ENCODE measurements around the gene MRPL58. TPM values are rescaled to one million over a fixed set of nuclear protein-coding genes. Genes with fewer than 3 reads are reported as not detected.
A peak's percentile ranks its signal among the peaks of the same experiment; 100 is the strongest.
"Not testable (repeated sequence)": the region's sequence is repeated elsewhere in the genome, so short reads cannot be mapped to it uniquely, and the experiment has no call there.

The MRPL58 gene
- total and polyA plus RNA-seq, 4 donors: 14.7 to 55.5 (median 35.7) TPM

GRCh38 chr17:75039238-75039637 is 26.8 kb downstream of the MRPL58 start:
- Histone ChIP-seq H3K4me1 (ENCODE audit: control insufficient read depth in 5 of 5, insufficient read depth in 5 of 5, low read length in 5 of 5) (peaks cover 0 to 6% (median 0%) of the 10 kb centered on the region in 5 donors), H3K9ac (ENCODE audit: insufficient read depth in 1 of 2, low read length in 2 of 2) (no peak overlapping the region), H3K27ac (ENCODE audit: low read depth in 1 of 2, low read length in 1 of 2) (no peak overlapping the region), H3K27me3 (ENCODE audit: control insufficient read depth in 3 of 3, insufficient read depth in 3 of 3, low read length in 2 of 3) (no peaks in the 10 kb centered on the region), H3K9me3 (ENCODE audit: control insufficient read depth in 4 of 4, insufficient read depth in 3 of 4, low read length in 3 of 4) (no peaks in the 10 kb centered on the region), H3K4me3 (no peak overlapping the region), H3K36me3 (ENCODE audit: control insufficient read depth in 4 of 4, insufficient read depth in 4 of 4, low read length in 4 of 4) (peaks cover 19 to 29% (median 24%) of the 10 kb centered on the region in 4 donors)
- TF ChIP-seq, protein P1, sequence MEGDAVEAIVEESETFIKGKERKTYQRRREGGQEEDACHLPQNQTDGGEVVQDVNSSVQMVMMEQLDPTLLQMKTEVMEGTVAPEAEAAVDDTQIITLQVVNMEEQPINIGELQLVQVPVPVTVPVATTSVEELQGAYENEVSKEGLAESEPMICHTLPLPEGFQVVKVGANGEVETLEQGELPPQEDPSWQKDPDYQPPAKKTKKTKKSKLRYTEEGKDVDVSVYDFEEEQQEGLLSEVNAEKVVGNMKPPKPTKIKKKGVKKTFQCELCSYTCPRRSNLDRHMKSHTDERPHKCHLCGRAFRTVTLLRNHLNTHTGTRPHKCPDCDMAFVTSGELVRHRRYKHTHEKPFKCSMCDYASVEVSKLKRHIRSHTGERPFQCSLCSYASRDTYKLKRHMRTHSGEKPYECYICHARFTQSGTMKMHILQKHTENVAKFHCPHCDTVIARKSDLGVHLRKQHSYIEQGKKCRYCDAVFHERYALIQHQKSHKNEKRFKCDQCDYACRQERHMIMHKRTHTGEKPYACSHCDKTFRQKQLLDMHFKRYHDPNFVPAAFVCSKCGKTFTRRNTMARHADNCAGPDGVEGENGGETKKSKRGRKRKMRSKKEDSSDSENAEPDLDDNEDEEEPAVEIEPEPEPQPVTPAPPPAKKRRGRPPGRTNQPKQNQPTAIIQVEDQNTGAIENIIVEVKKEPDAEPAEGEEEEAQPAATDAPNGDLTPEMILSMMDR (IDR thresholded peaks at IDR 0.05; ENCODE audit: control extremely low read depth, extremely low read depth): no peak
- 39 to 72% methylated on average over 5 of the region's 5 CpGs for WGBS, 2 donors
- DNase-seq (no peak), ATAC-seq (ENCODE audit: insufficient read depth, low FRiP score) (no peak)

DNA sequence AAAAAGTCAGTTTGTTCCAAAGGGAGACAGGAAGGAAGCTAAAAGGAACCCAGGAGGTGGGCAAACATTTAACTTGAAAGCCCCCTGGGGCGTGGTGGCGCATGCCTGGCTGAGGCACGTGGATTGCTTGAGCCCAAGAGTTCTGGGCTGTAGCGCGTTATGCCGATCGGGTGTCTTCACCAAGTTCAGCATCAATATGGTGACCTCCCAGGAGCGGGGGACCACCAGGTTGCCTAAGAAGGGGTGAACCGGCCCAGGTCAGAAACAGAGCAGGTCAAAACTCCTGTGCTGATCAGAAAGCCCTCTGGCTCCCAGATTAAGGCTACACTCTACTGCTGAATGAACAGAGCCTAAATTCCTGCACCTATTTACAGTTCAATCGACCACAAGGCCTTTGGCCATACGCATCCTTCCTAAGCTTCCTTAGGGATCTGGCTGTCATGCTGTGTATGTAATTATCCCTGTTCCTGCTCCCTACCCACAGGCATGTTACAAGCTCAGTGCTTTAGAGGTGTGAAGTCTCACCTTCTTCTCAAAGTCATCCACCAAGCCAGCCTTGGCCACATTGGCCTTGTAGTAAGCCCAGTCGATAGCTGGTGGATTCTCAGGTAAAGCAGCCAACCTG is 29.3 kb downstream of the MRPL58 start:
- TF ChIP-seq, protein P1 (IDR thresholded peaks at IDR 0.05; ENCODE audit: control extremely low read depth, extremely low read depth): no peak
- Histone ChIP-seq H3K27ac (ENCODE audit: low read depth in 1 of 2, low read length in 1 of 2) (no peak overlapping the region), H3K9ac (ENCODE audit: insufficient read depth in 1 of 2, low read length in 2 of 2) (no peak overlapping the region), H3K27me3 (ENCODE audit: control insufficient read depth in 3 of 3, insufficient read depth in 3 of 3, low read length in 2 of 3) (no peaks in the 10 kb centered on the region), H3K9me3 (ENCODE audit: control insufficient read depth in 4 of 4, insufficient read depth in 3 of 4, low read length in 3 of 4) (no peaks in the 10 kb centered on the region), H3K4me3 (no peak overlapping the region), H3K36me3 (ENCODE audit: control insufficient read depth in 4 of 4, insufficient read depth in 4 of 4, low read length in 4 of 4) (peaks cover 19 to 29% (median 25%) of the 10 kb centered on the region in 4 donors), H3K4me1 (ENCODE audit: control insufficient read depth in 5 of 5, insufficient read depth in 5 of 5, low read length in 5 of 5) (peaks cover 0 to 6% (median 2%) of the 10 kb centered on the region in 5 donors)
- WGBS, 2 donors: 82 to 89% methylated on average over 12 of the region's 12 CpGs
- DNase-seq: no peak
- ATAC-seq (ENCODE audit: insufficient read depth, low FRiP score): no peak

DNA sequence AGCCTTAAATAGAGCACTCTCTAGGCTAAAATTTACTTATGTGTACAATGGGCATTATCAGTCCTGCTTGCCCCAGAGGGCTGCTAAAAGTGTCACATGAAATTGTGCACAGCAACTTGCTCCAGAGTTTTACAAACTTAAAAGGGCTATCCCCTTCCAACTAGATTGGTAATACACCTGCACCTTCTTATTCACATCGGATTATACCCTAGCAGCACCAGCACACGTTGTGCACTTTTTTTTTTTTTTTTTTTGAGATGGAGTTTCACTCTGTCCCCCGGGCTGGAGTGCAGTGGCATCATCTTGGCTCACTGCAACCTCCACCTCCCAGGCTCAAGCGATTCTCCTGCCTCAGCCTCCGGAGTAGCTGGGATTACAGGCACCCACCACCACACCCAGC is 31.3 kb downstream of the MRPL58 start:
- ATAC-seq (ENCODE audit: insufficient read depth, low FRiP score); H3K27me3 ChIP-seq (ENCODE audit: control insufficient read depth in 3 of 3, insufficient read depth in 3 of 3, low read length in 2 of 3); H3K9me3 ChIP-seq (ENCODE audit: control insufficient read depth in 4 of 4, insufficient read depth in 3 of 4, low read length in 3 of 4); H3K4me3 ChIP-seq; DNase-seq; H3K9ac ChIP-seq (ENCODE audit: insufficient read depth in 1 of 2, low read length in 2 of 2); H3K27ac ChIP-seq (ENCODE audit: low read depth in 1 of 2, low read length in 1 of 2): not testable (repeated sequence)
- whole genome bisulfite sequencing, 2 donors: 80 to 83% methylated on average over 5 of the region's 5 CpGs
- Histone ChIP-seq H3K36me3 (ENCODE audit: control insufficient read depth in 4 of 4, insufficient read depth in 4 of 4, low read length in 4 of 4) (peaks cover 14 to 25% (median 22%) of the 10 kb centered on the region in 4 donors), H3K4me1 (ENCODE audit: control insufficient read depth in 5 of 5, insufficient read depth in 5 of 5, low read length in 5 of 5) (peaks cover 0 to 17% (median 3%) of the 10 kb centered on the region in 5 donors)

DNA sequence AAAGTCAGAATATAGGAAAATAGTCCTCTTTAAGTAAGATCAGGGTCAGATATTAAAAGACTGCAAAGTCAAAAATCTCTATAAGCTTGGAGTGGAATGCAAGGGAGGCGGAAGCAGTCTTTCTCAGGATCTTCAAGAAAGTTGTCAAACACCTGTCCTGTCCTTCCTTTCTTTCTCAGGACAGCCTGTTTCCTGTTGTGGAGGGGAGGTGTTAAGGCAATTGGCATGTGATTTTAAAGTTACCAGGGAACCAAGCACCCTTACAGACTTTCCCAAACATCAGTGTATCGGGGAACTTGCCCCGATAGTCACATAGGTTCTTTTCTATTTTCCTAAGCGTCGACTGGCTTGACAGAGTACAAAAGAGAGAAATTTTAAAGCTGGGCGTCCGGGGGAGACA is 32.2 kb downstream of the MRPL58 start:
- DNase-seq (no peak), ATAC-seq (ENCODE audit: insufficient read depth, low FRiP score) (no peak)
- Histone ChIP-seq H3K9ac (ENCODE audit: insufficient read depth in 1 of 2, low read length in 2 of 2) (no peak overlapping the region), H3K4me3 (no peak overlapping the region), H3K27ac (ENCODE audit: low read depth in 1 of 2, low read length in 1 of 2) (no peak overlapping the region), H3K36me3 (ENCODE audit: control insufficient read depth in 4 of 4, insufficient read depth in 4 of 4, low read length in 4 of 4) (peaks cover 10 to 20% (median 18%) of the 10 kb centered on the region in 4 donors), H3K4me1 (ENCODE audit: control insufficient read depth in 5 of 5, insufficient read depth in 5 of 5, low read length in 5 of 5) (peaks cover 0 to 18% (median 3%) of the 10 kb centered on the region in 5 donors), H3K27me3 (ENCODE audit: control insufficient read depth in 3 of 3, insufficient read depth in 3 of 3, low read length in 2 of 3) (no peaks in the 10 kb centered on the region), H3K9me3 (ENCODE audit: control insufficient read depth in 4 of 4, insufficient read depth in 3 of 4, low read length in 3 of 4) (no peaks in the 10 kb centered on the region)
- WGBS, 2 donors: 86 to 87% methylated on average over 7 of the region's 7 CpGs
- TF ChIP-seq, protein P1 (IDR thresholded peaks at IDR 0.05; ENCODE audit: control extremely low read depth, extremely low read depth): no peak

DNA sequence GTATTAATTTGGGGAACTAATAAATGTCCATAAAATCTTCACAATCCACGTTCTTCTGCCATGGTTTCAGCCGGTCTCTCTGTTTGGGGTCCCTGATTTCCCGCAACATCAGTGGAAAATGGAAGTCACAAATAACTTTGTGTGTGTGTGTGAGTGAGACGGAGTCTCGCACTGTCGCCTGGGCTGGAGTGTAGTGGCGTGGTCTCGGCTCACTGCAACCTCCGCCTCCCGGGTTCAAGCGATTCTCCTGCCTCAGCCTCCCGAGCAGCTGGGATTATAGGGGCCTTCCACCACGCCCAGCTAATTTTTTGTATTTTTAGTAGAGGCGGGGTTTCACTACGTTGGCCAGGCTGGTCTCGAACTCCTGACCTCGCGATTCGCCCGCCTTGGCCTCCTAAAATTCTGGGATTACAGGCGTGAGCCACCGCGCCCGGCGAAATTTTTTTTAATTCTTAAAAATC is 33.5 kb downstream of the MRPL58 start:
- 19 to 22% methylated on average over 25 of the region's 25 CpGs for WGBS, 2 donors
- H3K36me3 ChIP-seq (ENCODE audit: control insufficient read depth in 4 of 4, insufficient read depth in 4 of 4, low read length in 4 of 4): peaks cover 5 to 15% (median 9%) of the 10 kb centered on the region in 4 donors
- H3K27ac ChIP-seq (ENCODE audit: low read depth in 1 of 2, low read length in 1 of 2): peak overlapping the region; percentile 98 to 99

More for the DNA sequence above, 33.5 kb downstream of the MRPL58 start:
- Histone ChIP-seq H3K4me1 (ENCODE audit: control insufficient read depth in 5 of 5, insufficient read depth in 5 of 5, low read length in 5 of 5) (peaks cover 0 to 18% (median 3%) of the 10 kb centered on the region in 5 donors), H3K9ac (ENCODE audit: insufficient read depth in 1 of 2, low read length in 2 of 2) (peak overlapping the region in 1 of 2 donors; percentile 71), H3K4me3 (peak overlapping the region; percentile 87)
- H3K9me3 ChIP-seq (ENCODE audit: control insufficient read depth in 4 of 4, insufficient read depth in 3 of 4, low read length in 3 of 4); ATAC-seq (ENCODE audit: insufficient read depth, low FRiP score); DNase-seq; H3K27me3 ChIP-seq (ENCODE audit: control insufficient read depth in 3 of 3, insufficient read depth in 3 of 3, low read length in 2 of 3): not testable (repeated sequence)

Data from lung (tissue), 12 donors.